ENCODE results near the gene SPNS2.
A peak's percentile ranks its signal among the peaks of the same experiment; 100 is the strongest.

The SPNS2 gene

GRCh38 chr17:4554441-4554996, 55.8 kb downstream of the SPNS2 start:
- DNase-seq = no peak

- peak; percentile 99 for DNase-seq
These were observed 56.5 kb downstream of the SPNS2 start, which contains the start of gene MYBBP1A for GRCh38 chr17:4554997-4555799. Gene MYBBP1A, minus strand, starts transcription at chr17:4555384. Its CDS starts 60 bp downstream, at chr17:4555324.

DNA sequence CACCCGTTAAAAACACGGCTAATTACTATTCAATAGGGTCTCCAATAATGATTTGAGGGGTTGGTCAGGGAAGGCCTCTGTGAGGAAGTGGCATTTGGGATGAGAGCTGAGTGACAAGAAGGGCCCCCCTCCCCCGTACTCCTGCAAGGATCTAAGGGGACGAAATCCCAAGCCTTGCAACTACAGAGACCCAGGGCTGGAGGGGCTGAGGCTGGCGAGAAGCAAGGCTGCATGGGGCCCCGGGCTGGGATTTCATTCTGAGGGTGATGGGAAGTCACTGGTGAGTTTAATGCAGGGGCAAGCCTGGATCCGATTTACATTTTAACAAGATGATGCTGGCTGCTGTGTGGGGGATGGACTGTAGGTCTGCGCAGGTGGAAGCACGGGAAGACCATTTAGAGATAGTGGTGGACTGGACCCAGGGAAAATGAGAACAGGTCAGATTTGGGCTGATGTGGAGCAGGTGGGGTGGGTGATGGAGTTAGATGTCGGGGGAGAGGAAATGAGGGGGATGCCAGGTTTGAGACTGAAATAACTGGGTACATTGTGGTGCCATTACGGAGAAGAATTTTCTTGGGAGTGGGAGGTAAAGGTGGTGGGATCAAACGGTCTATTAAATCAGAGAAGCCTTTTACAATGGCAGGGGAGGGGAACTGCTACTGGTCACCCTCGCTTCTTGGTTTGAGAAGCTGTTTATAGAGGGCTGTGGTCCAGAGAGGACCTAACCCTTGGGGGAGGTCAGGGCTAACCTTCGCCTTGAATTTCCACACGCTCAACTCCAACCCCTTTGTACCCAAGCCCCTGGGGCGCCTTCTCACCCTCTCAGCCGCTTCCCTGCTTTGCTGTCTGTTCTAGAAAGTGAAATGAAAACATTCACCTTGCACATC, 57.4 kb downstream of the SPNS2 start:
- no peak for DNase-seq

- no peak for DNase-seq
These were observed 58.3 kb downstream of the SPNS2 start for GRCh38 chr17:4556996-4557395.

- peak; percentile 53 for DNase-seq
These were observed 59.1 kb downstream of the SPNS2 start for GRCh38 chr17:4557626-4558346.

GRCh38 chr17:4558347-4558971, 59.8 kb downstream of the SPNS2 start:
- no peak for DNase-seq

DNA sequence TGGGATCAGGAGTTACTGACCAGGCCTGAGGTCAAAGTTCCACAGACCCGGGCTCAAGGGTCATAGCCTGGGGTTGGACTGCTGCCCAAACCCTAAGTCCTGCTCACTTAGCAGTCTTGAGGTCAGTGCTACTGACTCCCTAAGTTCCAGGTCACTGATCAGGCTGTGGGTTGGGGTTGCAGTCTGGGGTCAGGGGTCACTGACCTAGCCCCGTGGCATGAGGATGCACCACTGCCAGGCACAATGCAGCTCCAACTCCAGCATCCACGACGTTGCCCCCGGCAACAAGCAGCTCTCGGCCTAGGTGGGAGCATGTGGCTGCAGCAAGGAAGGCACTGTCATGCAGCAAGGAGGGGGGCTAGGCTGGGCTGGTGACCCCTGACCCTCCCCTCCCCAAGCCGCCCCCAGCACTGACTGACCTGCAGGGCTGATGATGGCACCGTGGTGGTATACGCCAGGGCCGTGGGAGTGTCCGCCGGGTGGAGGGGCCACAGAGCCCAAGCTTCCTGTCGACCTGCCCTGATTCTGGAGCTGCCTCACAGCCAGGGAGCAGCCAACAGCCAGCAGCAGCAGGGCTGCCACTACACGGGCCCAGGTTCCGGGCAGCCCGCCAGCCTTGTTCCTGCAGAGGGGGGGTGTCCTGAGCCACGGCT, 60.6 kb downstream of the SPNS2 start:
- DNase-seq = no peak

DNA sequence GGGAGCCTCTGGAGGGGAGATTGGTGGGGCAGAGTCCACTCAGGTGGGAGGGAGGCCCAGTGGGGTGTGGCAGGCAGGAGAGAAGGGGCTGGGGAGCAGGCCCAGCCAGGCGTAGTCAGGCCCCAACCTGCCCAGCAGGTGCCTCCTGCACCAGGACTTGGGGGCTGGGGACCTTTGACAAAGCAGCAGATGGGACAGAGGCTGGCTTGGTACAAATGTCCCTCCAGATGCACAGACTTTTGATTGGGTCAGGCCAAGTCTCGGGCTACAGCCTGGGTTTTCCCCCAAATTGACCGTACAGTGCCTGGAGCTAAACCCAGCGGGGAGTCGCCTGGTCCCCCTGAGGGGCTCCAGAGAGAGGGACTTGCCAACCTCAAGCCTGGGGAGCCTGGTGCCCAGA, 61.3 kb downstream of the SPNS2 start:
- no peak for DNase-seq

- DNase-seq = no peak
These were observed 61.7 kb downstream of the SPNS2 start, which contains the start of gene GGT6 for GRCh38 chr17:4560421-4560820. Gene GGT6, minus strand, starts transcription at chr17:4560577. Its CDS starts 56 bp downstream, at chr17:4560521.

GRCh38 chr17:4560837-4561256, 62.2 kb downstream of the SPNS2 start:
- DNase-seq = no peak

- no peak for DNase-seq
These were observed 63.6 kb downstream of the SPNS2 start for GRCh38 chr17:4562015-4562969.

DNA sequence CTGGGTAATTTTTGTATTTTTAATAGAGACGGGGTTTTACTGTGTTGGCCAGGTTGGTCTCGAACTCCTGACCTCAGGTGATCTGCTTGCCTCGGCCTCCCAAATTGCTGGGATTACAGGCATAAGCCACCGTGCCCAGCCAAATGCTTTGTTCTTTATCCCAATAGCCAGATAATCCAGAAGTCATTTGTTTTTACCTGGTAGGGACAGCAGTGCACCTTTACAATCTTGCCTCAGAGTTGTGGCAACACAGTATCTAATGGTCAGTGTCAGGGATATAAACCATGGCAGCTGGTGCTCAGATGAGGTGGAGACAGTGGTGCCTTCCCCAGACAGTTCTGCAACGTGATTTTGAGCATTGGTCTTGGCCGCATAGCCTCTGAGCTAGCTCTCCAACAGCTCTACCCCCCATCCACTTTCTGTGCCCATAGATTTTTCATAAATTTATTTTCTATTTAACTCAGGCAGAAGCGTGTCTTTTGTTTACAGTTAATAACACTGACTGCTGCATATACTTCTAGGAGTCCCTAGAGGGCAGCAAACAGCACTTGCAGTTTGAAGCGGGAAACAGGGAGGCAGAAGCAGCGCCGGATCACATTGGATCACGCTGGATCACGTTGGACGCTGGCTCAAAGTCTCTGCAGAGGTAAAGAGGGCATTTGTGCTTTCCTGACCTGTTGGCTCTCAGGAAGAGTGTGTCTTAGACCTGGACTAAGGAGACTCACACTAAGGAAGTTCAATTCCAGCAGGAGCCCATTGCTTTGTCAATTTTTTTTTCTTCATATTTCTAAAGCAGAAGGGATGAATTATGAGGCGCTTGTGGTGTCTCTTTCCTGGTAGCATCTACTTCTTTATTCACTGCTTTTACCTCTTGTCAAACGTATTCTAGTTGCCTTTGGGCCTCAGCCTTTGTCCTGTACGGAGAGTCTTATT, 66.8 kb downstream of the SPNS2 start:
- DNase-seq = peak; percentile 71

GRCh38 chr17:4566785-4567184, 68.1 kb downstream of the SPNS2 start:
- no peak for DNase-seq

GRCh38 chr17:4569591-4569990, 70.9 kb downstream of the SPNS2 start:
- no peak for DNase-seq

- DNase-seq = no peak
These were observed 73.5 kb downstream of the SPNS2 start for GRCh38 chr17:4572131-4572530.

DNA sequence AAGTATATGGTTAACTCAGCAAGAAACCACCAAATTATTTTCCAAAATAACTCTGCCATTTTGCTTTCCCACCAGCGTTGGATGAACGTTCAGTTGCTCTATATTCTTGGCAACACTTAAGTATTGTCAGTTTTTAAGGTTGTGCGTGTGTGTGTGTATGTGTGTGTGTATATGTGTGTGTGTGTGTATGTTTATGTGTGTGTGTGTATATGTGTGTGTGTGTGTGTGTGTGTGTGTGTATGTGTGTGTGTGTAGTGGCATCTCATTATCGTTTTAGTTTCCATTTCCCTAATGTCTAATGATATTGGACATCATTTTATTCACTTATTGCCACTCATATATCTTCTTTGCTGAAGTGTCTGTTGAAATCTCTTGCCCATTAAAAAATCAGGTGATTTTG, 74.4 kb downstream of the SPNS2 start:
- no peak for DNase-seq

GRCh38 chr17:4573669-4574068, 75.0 kb downstream of the SPNS2 start:
- DNase-seq = peak; percentile 84

GRCh38 chr17:4574448-4575045, 75.9 kb downstream of the SPNS2 start:
- DNase-seq = no peak

- DNase-seq = no peak
These were observed 77.5 kb downstream of the SPNS2 start for GRCh38 chr17:4576161-4576558.

All from activated CD8-positive, alpha-beta memory T cell treated with anti-CD3 and anti-CD28 coated beads, Interleukin-2, amount 50 U/mL, for 48 hours (primary cell).